PC-9 (cell line): Measurements from ENCODE around the gene SH3RF3. TPM values are rescaled to one million over a fixed set of nuclear protein-coding genes. Genes with fewer than 3 reads are reported as not detected.

Experiments
- BruUV-seq: library from RNA; stranded (reverse); fragments of 400-500 nt; replicated peaks from 2 replicates; lab custom pipeline; 2021; lab: Mats Ljungman, UMichigan
- CTCF ChIA-PET: fragments of 300-600 bp; sonication (Branson Sonifier 250); formaldehyde crosslinking; loops from one replicate; lab custom pipeline; 2022; ENCODE audit warnings: antibody characterized with exemption; lab: Charles Lee
- POLR2A ChIA-PET: fragments of 300-600 bp; sonication (Branson Sonifier 250); formaldehyde crosslinking; loops from one replicate; lab custom pipeline; 2022; ENCODE audit warnings: antibody characterized with exemption; ENCODE audit not compliant: unreplicated experiment; lab: Charles Lee
- DNase-seq, 2 experiments: peaks; one replicate each; pipeline versions ENCODE4 v3.0.0 to v3.0.0-alpha.2; 2015 to 2022; ENCODE audit warnings: mixed read lengths in 1 of 2
- H2AFZ ChIP-seq: fragments of 200-600 bp; sonication (generic); 2 replicates; pipeline ENCODE4 v1.8.1; 2017; ENCODE audit warnings: antibody characterized with exemption
- H3F3A ChIP-seq: fragments of 200-600 bp; sonication (generic); 2 replicates; pipeline ENCODE4 v1.8.1; 2017; ENCODE audit warnings: antibody characterized with exemption, mild to moderate bottlenecking, low read depth; ENCODE audit not compliant: insufficient read depth
- H3K27ac ChIP-seq: fragments of 200-600 bp; sonication (generic); 2 replicates; pipeline ENCODE4 v1.6.1; 2016; ENCODE audit warnings: mixed run types
- H3K27me3 ChIP-seq: fragments of 200-600 bp; sonication (generic); 2 replicates; pipeline ENCODE4 v1.6.1; 2016; ENCODE audit warnings: low read depth, mixed run types; ENCODE audit not compliant: insufficient read depth
- H3K36me3 ChIP-seq: fragments of 200-600 bp; sonication (generic); 2 replicates; pipeline ENCODE4 v1.6.1; 2016; ENCODE audit warnings: low read depth, mixed run types
- H3K4me1 ChIP-seq: fragments of 200-600 bp; sonication (generic); replicated peaks from 2 replicates; pipeline ENCODE4 v1.6.1; 2016; ENCODE audit warnings: mixed run types; ENCODE audit not compliant: insufficient read depth
- H3K4me2 ChIP-seq: fragments of 200-600 bp; sonication (generic); 2 replicates; pipeline ENCODE4 v1.6.1; 2017; ENCODE audit warnings: mixed run types
- H3K4me3 ChIP-seq: fragments of 200-600 bp; sonication (generic); 2 replicates; pipeline ENCODE4 v1.6.1; 2016; ENCODE audit warnings: mixed run types
- H3K79me2 ChIP-seq: fragments of 200-600 bp; sonication (generic); 2 replicates; pipeline ENCODE4 v1.6.1; 2017; ENCODE audit warnings: low read depth, mixed run types
- H3K9me2 ChIP-seq: fragments of 200-600 bp; sonication (generic); 2 replicates; pipeline ENCODE4 v1.8.1; 2017; ENCODE audit warnings: mild to moderate bottlenecking; ENCODE audit not compliant: insufficient read depth
- H3K9me3 ChIP-seq: fragments of 200-600 bp; sonication (generic); 2 replicates; pipeline ENCODE4 v1.8.1; 2016; ENCODE audit warnings: low read depth; ENCODE audit not compliant: insufficient read depth
- H4K20me1 ChIP-seq: fragments of 200-600 bp; sonication (generic); 2 replicates; pipeline ENCODE4 v1.8.1; 2017; ENCODE audit not compliant: insufficient read depth
- EZH2 ChIP-seq: fragments of 200-600 bp; sonication (generic); IDR thresholded peaks from 2 replicates; pipeline ENCODE4 v1.8.0; 2017; ENCODE audit warnings: antibody characterized with exemption, low read depth
- intact Hi-C: fragments of 100-400 bp; cut with micrococcal nuclease; formaldehyde crosslinking; loops from one replicate; pipeline ENCODE4 v1.10.0; 2022; ENCODE audit not compliant: unreplicated experiment
- total RNA-seq: library from RNA; stranded (reverse); gene quantifications from 2 replicates; pipeline ENCODE4 v1.2.3, GENCODE V29; 2021
- TF ChIP-seq, protein P1 (sequence below): fragments of 200-600 bp; sonication (generic); conservative IDR thresholded peaks from 2 replicates; pipeline ENCODE4 v1.6.1; 2017; ENCODE audit warnings: mixed run types, antibody characterized with exemption, mild to moderate bottlenecking, moderate library complexity

Gene SH3RF3
- total RNA-seq, 1 experiment from 2014 or later, result 6.1 TPM

GRCh38 chr2:109399066-109399465, 270.1 kb downstream of the SH3RF3 start:
- POLR2A ChIA-PET, result no interaction called here
- TF ChIP-seq, protein P1, sequence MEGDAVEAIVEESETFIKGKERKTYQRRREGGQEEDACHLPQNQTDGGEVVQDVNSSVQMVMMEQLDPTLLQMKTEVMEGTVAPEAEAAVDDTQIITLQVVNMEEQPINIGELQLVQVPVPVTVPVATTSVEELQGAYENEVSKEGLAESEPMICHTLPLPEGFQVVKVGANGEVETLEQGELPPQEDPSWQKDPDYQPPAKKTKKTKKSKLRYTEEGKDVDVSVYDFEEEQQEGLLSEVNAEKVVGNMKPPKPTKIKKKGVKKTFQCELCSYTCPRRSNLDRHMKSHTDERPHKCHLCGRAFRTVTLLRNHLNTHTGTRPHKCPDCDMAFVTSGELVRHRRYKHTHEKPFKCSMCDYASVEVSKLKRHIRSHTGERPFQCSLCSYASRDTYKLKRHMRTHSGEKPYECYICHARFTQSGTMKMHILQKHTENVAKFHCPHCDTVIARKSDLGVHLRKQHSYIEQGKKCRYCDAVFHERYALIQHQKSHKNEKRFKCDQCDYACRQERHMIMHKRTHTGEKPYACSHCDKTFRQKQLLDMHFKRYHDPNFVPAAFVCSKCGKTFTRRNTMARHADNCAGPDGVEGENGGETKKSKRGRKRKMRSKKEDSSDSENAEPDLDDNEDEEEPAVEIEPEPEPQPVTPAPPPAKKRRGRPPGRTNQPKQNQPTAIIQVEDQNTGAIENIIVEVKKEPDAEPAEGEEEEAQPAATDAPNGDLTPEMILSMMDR, result no peak
- no peak for TF ChIP-seq EZH2

DNA sequence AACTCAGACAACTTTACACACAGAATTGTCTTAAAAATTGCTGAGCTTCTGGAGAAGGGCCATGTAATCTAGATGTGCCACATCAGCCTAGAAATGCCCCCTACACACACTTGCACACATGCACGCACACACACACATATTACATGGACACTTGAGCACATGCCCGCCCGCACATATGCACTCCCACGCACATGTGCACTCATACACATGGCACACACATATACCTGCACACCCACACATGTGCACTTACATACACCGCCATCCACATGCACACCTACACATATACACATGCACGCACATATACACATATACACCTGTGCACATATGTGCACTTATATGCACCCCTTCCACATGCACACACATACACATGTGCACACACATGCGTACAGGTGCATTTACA, 271.1 kb downstream of the SH3RF3 start:
- no peak for DNase-seq
- Histone ChIP-seq H3K4me2 (no peak overlapping the region), H3K9me2 (no peaks in the 10 kb centered on the region), H4K20me1 (no peaks in the 10 kb centered on the region; the same call in 1 of the 2 replicates), H3K79me2 (no peaks in the 10 kb centered on the region), H3K27ac (no peak overlapping the region), H2AFZ (no peak overlapping the region), H3K9me3 (no peaks in the 10 kb centered on the region), H3F3A (no peaks in the 10 kb centered on the region; the same call in 1 of the 2 replicates), H3K4me1 (no peaks in the 10 kb centered on the region), H3K27me3 (no peaks in the 10 kb centered on the region), H3K36me3 (no peaks in the 10 kb centered on the region), H3K4me3 (no peak overlapping the region)
- no TSS peak for BruUV-seq
- CTCF ChIA-PET, result no interaction called here
- POLR2A ChIA-PET, result no interaction called here
- TF ChIP-seq, protein P1, result no peak
- no peak for TF ChIP-seq EZH2
- intact Hi-C loops, result no loop called here

More at GRCh38 chr2:109399066-109399465, 270.1 kb downstream of the SH3RF3 start:
- no peaks in the 10 kb centered on the region for H3K27me3 ChIP-seq
- BruUV-seq, result no TSS peak
- no peaks in the 10 kb centered on the region for H3K9me2 ChIP-seq
- H3K36me3 ChIP-seq, result no peaks in the 10 kb centered on the region
- no peaks in the 10 kb centered on the region for H3K9me3 ChIP-seq
- H3K4me2 ChIP-seq, result no peak overlapping the region
- H3F3A ChIP-seq, result no peaks in the 10 kb centered on the region; the same call in 1 of the 2 replicates
- no peaks in the 10 kb centered on the region for H3K4me1 ChIP-seq
- intact Hi-C loops, result no loop called here
- no peaks in the 10 kb centered on the region; the same call in 1 of the 2 replicates for H4K20me1 ChIP-seq
- H3K79me2 ChIP-seq, result no peaks in the 10 kb centered on the region
- no peak overlapping the region for H3K4me3 ChIP-seq
- no peak overlapping the region for H3K27ac ChIP-seq
- CTCF ChIA-PET, result no interaction called here
- DNase-seq, result no peak
- no peak overlapping the region for H2AFZ ChIP-seq

GRCh38 chr2:109401370-109401769, 272.4 kb downstream of the SH3RF3 start:
- TF ChIP-seq, protein P1, result no peak
- TF ChIP-seq EZH2, result no peak
- no TSS peak for BruUV-seq
- H3K4me1 ChIP-seq, result peaks cover 8% of the 10 kb centered on the region; the same call in 1 of the 2 replicates
- intact Hi-C loops, result no loop called here
- ChIA-PET CTCF (no interaction called here), POLR2A (no interaction called here)
- H3F3A ChIP-seq, result no peaks in the 10 kb centered on the region; the same call in 1 of the 2 replicates
- no peaks in the 10 kb centered on the region; the same call in 1 of the 2 replicates for H4K20me1 ChIP-seq
- no peaks in the 10 kb centered on the region for H3K9me3 ChIP-seq
- H3K4me3 ChIP-seq, result no peak overlapping the region
- DNase-seq, result no peak
- no peak overlapping the region for H3K4me2 ChIP-seq
- no peaks in the 10 kb centered on the region for H3K9me2 ChIP-seq
- H3K36me3 ChIP-seq, result no peaks in the 10 kb centered on the region
- no peak overlapping the region for H3K27ac ChIP-seq
- no peaks in the 10 kb centered on the region for H3K27me3 ChIP-seq
- no peak overlapping the region for H2AFZ ChIP-seq
- no peaks in the 10 kb centered on the region for H3K79me2 ChIP-seq
